ENCODE data around the gene DIAPH1.

DIAPH1 gene

GRCh38 chr5:141511771-141512325 lies 107.0 kb downstream of the DIAPH1 start:
- no peak overlapping the region for H3K4me3 ChIP-seq (ENCODE audit: control insufficient read depth, low read depth, low read length)
- TF ChIP-seq CTCF (IDR thresholded peaks at IDR 0.05; ENCODE audit: control insufficient read depth, insufficient read depth, low read depth, low read length, missing control alignments), result no peak
- DNase-seq (ENCODE audit: low read depth), result no peak

GRCh38 chr5:141510850-141511601 lies 107.8 kb downstream of the DIAPH1 start:
- no peak for TF ChIP-seq CTCF (IDR thresholded peaks at IDR 0.05; ENCODE audit: control insufficient read depth, insufficient read depth, low read depth, low read length, missing control alignments)
- H3K4me3 ChIP-seq (ENCODE audit: control insufficient read depth, low read depth, low read length), result no peak overlapping the region
- no peak for DNase-seq (ENCODE audit: low read depth)

- no peak for DNase-seq (ENCODE audit: low read depth)
- TF ChIP-seq CTCF (IDR thresholded peaks at IDR 0.05; ENCODE audit: control insufficient read depth, insufficient read depth, low read depth, low read length, missing control alignments), result no peak
- no peak overlapping the region for H3K4me3 ChIP-seq (ENCODE audit: control insufficient read depth, low read depth, low read length)
Observed at GRCh38 chr5:141510160-141510559, 108.6 kb downstream of the DIAPH1 start.

- peak; percentile 90 for DNase-seq (ENCODE audit: low read depth)
- peak overlapping the region; percentile 29 for H3K4me3 ChIP-seq (ENCODE audit: control insufficient read depth, low read depth, low read length)
Observed at GRCh38 chr5:141508798-141509611, 109.8 kb downstream of the DIAPH1 start.

GRCh38 chr5:141508440-141508797 lies 110.4 kb downstream of the DIAPH1 start:
- TF ChIP-seq CTCF (IDR thresholded peaks at IDR 0.05; ENCODE audit: control insufficient read depth, insufficient read depth, low read depth, low read length, missing control alignments), result no peak
- peak overlapping the region; percentile 29 for H3K4me3 ChIP-seq (ENCODE audit: control insufficient read depth, low read depth, low read length)
- no peak for DNase-seq (ENCODE audit: low read depth)

More at GRCh38 chr5:141508798-141509611, 109.8 kb downstream of the DIAPH1 start:
- no peak for TF ChIP-seq CTCF (IDR thresholded peaks at IDR 0.05; ENCODE audit: control insufficient read depth, insufficient read depth, low read depth, low read length, missing control alignments)

GRCh38 chr5:141507387-141508091 lies 111.3 kb downstream of the DIAPH1 start:
- no peak overlapping the region; the same call in 1 of the 2 replicates for H3K4me3 ChIP-seq (ENCODE audit: control insufficient read depth, low read depth, low read length)

More at GRCh38 chr5:141507387-141508091, 111.3 kb downstream of the DIAPH1 start:
- TF ChIP-seq CTCF (IDR thresholded peaks at IDR 0.05; ENCODE audit: control insufficient read depth, insufficient read depth, low read depth, low read length, missing control alignments), result no peak
- no peak for DNase-seq (ENCODE audit: low read depth)
